Measurements from ENCODE around the gene RBM6. TPM values are rescaled to one million over a fixed set of nuclear protein-coding genes. Genes with fewer than 3 reads are reported as not detected.
"Not testable (repeated sequence)": the region's sequence is repeated elsewhere in the genome, so short reads cannot be mapped to it uniquely, and the experiment has no call there.

Gene RBM6
- total RNA-seq, 2 experiments from 2014 or later = 90.8 to 95.2 TPM

DNA sequence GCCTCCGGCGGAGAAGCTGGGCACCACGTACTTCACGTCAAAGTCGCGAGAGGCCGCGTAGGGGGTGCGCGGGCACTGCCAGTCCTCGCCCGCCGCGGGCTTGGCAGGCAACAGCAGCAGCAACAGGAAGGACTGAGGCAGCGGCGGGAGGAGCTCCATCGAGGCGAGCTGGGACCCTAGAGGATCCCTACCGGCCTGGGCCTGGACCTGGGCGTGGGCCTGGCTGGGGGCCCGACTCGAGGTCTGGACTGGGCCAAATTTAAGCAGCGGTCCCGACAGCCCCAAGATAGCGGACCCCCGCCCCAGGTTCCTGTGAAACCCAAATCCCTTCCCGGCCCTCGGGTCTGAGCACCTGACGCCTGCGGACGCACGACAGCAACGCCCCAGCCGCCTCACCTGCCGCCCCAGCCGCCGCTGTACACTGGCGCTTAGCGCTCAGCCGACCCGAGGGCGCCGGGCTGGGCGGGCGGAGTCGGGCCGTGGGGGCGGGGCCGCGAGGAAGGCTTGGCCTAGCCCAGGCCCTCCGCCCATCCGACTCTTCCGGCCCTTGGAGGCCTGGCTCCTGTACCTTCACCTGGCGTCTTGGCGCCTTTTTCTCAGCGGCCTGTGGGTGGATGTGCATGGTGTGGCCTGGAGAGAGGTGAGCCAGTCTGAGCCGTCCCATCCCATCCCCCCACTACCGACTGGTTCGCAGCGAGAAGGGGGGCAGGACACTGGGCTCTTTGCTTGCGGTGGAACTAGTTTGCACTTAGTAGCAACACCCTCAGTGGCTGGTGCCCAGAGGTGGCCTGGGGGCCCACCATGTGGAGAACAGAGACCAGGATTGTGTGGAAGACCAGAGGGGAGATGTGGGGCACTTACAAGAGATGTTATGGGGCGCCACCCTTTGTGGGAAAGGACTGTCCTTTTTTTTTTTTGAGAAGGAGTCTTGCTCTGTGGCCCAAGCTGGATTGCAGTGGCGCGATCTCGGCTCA is 36.2 kb upstream of the RBM6 start, which contains the start of gene MST1R:
Gene MST1R, minus strand, starts transcription at position 423 of the 974 bp plus-strand sequence. Its CDS starts 264 bp downstream, at position 159.
- H3K9me3 Mint-ChIP-seq = no peaks in the 10 kb centered on the region
- H3K27me3 Mint-ChIP-seq = no peaks in the 10 kb centered on the region
- TF ChIP-seq, protein P1, sequence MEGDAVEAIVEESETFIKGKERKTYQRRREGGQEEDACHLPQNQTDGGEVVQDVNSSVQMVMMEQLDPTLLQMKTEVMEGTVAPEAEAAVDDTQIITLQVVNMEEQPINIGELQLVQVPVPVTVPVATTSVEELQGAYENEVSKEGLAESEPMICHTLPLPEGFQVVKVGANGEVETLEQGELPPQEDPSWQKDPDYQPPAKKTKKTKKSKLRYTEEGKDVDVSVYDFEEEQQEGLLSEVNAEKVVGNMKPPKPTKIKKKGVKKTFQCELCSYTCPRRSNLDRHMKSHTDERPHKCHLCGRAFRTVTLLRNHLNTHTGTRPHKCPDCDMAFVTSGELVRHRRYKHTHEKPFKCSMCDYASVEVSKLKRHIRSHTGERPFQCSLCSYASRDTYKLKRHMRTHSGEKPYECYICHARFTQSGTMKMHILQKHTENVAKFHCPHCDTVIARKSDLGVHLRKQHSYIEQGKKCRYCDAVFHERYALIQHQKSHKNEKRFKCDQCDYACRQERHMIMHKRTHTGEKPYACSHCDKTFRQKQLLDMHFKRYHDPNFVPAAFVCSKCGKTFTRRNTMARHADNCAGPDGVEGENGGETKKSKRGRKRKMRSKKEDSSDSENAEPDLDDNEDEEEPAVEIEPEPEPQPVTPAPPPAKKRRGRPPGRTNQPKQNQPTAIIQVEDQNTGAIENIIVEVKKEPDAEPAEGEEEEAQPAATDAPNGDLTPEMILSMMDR (IDR thresholded peaks at IDR 0.05) = no peak
- ChIA-PET POLR2A (interaction anchor here (0.6 to 1.8 kb wide), 4 partner anchors 15 to 185 kb away, joined by 3 to 6 read pairs (median 4); no protein-coding TSS in a partner anchor), CTCF (interaction anchor here (1.3 to 3.2 kb wide), 2 partner anchors 64 to 65 kb away, joined by 4 to 19 read pairs; no protein-coding TSS in a partner anchor)
- ATAC-seq (peak; percentile 98), DNase-seq (peak; percentile 93)
- intact Hi-C loops (cut with micrococcal nuclease) = no loop called here
- H3K4me1 Mint-ChIP-seq (ENCODE audit: low read depth) = peaks cover 20% of the 10 kb centered on the region
- H3K36me3 Mint-ChIP-seq (ENCODE audit: low read depth) = peaks cover 2% of the 10 kb centered on the region
- peak within 1 kb of the TSS; percentile 94 for H3K27ac Mint-ChIP-seq
- peak within 1 kb of the TSS; percentile 96 for H3K4me3 Mint-ChIP-seq

DNA sequence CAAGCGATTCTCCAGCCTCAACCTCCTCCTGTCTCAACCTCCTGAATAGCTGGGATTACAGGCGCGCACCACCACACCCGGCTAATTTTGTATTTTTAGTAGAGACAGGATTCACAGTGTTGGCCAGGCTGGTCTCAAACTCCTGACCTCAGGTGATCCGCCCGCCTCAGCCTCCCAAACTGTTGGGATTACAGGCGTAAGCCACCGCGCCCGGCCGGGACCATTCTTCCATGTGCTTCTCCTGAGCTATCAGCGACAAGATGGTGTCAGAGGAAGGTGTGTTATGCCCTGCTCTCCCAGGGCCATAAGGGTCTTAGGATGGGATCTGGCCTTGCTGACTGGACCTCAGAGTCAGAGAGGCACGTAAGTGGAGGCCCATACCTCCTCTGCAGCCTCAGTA is 35.5 kb upstream of the RBM6 start:
- intact Hi-C loops (cut with micrococcal nuclease); H3K36me3 Mint-ChIP-seq (ENCODE audit: low read depth); H3K9me3 Mint-ChIP-seq; DNase-seq; ATAC-seq; H3K27me3 Mint-ChIP-seq: not testable (repeated sequence)
- Mint-ChIP-seq H3K27ac (peak overlapping the region; percentile 94), H3K4me3 (peak overlapping the region; percentile 96), H3K4me1 (ENCODE audit: low read depth) (peaks cover 20% of the 10 kb centered on the region)
- ChIA-PET POLR2A (interaction anchor here (0.5 to 1.8 kb wide), 4 partner anchors 11 to 44 kb away, joined by 3 to 6 read pairs (median 4); no protein-coding TSS in a partner anchor), CTCF (interaction anchor here (3.2 kb wide), 1 partner anchor 65 kb away, joined by 19 read pairs; no protein-coding TSS in a partner anchor)

DNA sequence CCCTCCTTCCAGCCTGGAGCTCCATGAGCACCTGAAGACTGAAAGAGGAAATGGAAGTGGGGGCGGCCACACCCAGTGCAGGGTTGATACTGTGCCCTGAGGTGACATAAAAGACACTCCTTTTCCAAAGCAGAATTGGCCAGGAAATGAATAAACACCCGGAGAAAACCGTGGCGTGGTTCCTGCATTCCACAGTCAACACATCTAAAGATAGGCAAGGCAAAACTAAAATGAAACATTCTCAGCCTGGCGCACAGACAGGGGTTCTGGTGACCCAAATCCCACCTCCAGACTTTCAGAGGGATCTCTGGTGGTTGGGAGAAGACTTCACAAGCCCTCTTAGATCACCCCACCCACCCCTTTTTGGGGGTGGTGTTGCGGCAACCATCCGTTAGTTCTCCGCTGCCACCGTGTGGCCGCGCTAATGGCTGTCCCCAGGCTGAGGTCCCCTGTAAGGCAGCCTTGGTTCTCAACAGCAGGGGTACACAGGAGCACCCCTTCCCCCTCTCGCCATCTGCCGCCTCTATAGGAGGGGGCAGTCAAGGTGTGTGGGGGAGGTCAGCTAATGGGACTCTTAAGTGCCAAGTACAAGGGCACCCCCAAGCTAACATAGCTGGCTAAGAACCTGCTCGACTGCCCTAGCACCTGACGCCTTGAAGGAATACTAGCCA is 33.7 kb upstream of the RBM6 start:
- DNase-seq = peak; percentile 79
- Mint-ChIP-seq H3K27ac (peak overlapping the region; percentile 52), H3K9me3 (no peaks in the 10 kb centered on the region), H3K27me3 (no peaks in the 10 kb centered on the region), H3K4me3 (no peak overlapping the region), H3K4me1 (ENCODE audit: low read depth) (peaks cover 20% of the 10 kb centered on the region), H3K36me3 (ENCODE audit: low read depth) (peaks cover 8% of the 10 kb centered on the region)
- TF ChIP-seq, protein P1 (IDR thresholded peaks at IDR 0.05) = peak; percentile 71
- CTCF ChIA-PET = interaction anchor here (0.6 to 3.2 kb wide), 10 partner anchors 10 to 366 kb away, joined by 3 to 19 read pairs (median 4); partner anchors contain the start of genes INKA1 and MON1A
- peak; percentile 38 for ATAC-seq
- intact Hi-C loops (cut with micrococcal nuclease) = loop anchor here (5.0 kb wide), 1 partner anchor 104 kb away; the partner anchor contains the start of gene INKA1
- POLR2A ChIA-PET = interaction anchor here (1.2 kb wide), 1 partner anchor 17 kb away, joined by 3 read pairs; no protein-coding TSS in a partner anchor

DNA sequence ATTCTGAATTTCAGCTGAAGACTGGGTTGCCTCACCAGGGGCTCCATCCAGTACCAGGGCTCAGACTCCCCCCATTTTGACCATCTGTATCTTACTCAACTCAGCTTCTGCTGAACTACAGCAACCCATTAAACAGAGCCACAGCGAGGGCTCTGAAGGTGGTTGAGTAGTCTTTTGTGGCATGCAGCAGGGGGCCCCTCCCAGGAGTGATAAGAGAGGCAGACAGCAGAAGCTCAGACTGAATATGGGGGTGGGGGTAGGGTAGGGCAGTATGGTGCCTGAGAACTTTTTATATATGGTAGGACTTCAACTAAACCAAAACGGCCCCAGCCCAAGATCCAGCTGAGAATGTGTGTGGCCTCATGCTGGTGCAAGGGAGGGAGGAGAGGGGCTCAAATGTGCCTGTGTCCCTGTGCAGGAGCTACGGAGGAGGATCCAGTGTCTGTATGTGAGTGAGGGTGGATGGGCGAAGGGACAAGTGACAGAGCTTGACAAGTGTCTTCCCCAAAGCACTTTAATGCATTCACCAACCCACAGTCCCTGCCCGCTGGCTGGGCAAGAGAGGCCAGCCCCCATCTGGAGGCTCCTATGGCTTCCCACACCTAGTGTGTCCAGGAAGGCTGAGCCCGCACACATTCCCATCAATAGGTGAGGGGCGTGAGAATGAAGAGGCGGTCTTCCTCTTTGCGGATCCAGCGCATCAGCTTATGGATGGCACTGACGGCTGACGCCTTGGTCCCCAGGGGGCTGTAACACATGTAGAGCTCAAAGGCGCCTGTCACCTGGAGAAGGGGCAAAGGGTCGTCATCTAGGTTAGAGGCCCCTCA is 31.4 kb upstream of the RBM6 start:
- ATAC-seq = no peak
- Mint-ChIP-seq H3K9me3 (no peaks in the 10 kb centered on the region), H3K27ac (no peak overlapping the region), H3K27me3 (no peaks in the 10 kb centered on the region), H3K36me3 (ENCODE audit: low read depth) (peaks cover 8% of the 10 kb centered on the region), H3K4me1 (ENCODE audit: low read depth) (peaks cover 20% of the 10 kb centered on the region), H3K4me3 (no peak overlapping the region)
- ChIA-PET CTCF (interaction anchor here (0.7 to 2.8 kb wide), 3 partner anchors 11 to 69 kb away, joined by 3 to 15 read pairs (median 10); partner anchors contain the start of gene MON1A), POLR2A (interaction anchor here (0.8 kb wide), 1 partner anchor 89 kb away, joined by 3 read pairs; no protein-coding TSS in a partner anchor)
- TF ChIP-seq, protein P1 (IDR thresholded peaks at IDR 0.05) = no peak
- DNase-seq = no peak
- intact Hi-C loops (cut with micrococcal nuclease) = loop anchor here (5.0 kb wide), 1 partner anchor 106 kb away; the partner anchor contains the start of gene INKA1
